ENCODE measurements around the gene IFNAR2. TPM values are rescaled to one million over a fixed set of nuclear protein-coding genes. Genes with fewer than 3 reads are reported as not detected.
"Not testable (repeated sequence)": the region's sequence is repeated elsewhere in the genome, so short reads cannot be mapped to it uniquely, and the experiment has no call there.

The IFNAR2 gene
- total and polyA plus RNA-seq, 8 donors, result 7.5 to 22.5 (median 9.2) TPM; not detected in 1

DNA sequence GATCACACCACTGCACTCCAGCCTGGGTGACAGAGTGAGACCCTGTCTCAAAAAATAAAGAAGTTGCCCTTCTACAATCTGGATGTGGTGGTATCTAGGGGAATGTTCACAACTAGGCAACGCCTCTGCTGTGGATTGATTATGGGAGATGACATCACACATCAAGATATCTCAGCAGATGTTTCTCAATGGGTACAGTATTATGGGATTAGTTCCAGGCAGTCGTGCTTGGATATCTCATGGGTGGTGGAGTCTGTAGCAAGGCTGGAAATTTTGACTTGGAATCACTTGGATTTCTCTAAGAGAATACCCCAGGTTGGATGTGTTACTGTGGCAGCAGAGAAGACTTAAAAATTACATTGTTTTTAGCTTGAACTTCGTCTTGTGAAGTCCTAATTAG lies 7.7 kb downstream of the IFNAR2 start:
- no peak overlapping the region for H3K4me3 ChIP-seq
- H3K9me3 ChIP-seq, result no peaks in the 10 kb centered on the region
- no peaks in the 10 kb centered on the region for H3K27me3 ChIP-seq
- intact Hi-C loops (cut with DNase I; ENCODE audit: low total_unique reads), result no loop called here
- peak overlapping the region in 2 of 5 donors; percentile 2 to 43 for H3K27ac ChIP-seq
- no peak for DNase-seq
- no peaks in the 10 kb centered on the region for H3K36me3 ChIP-seq
- 82 to 89% (median 86%) methylated on average over 3 of the region's 3 CpGs for whole genome bisulfite sequencing, 5 donors
- H3K4me1 ChIP-seq, result peaks cover 0 to 55% (median 12%) of the 10 kb centered on the region in 4 donors
- TF ChIP-seq POLR2A (IDR thresholded peaks at IDR 0.05), result no peak
- TF ChIP-seq EP300 (IDR thresholded peaks at IDR 0.05), result no peak
- no peak for TF ChIP-seq POLR2AphosphoS5 (IDR thresholded peaks at IDR 0.05)
- TF ChIP-seq CTCF (IDR thresholded peaks at IDR 0.05), result no peak

GRCh38 chr21:33238146-33238545 lies 8.4 kb downstream of the IFNAR2 start:
- H3K27ac ChIP-seq, result peak overlapping the region in 3 of 5 donors; percentile 2 to 43 (median 30)
- no peaks in the 10 kb centered on the region for H3K27me3 ChIP-seq
- 85 to 92% (median 89%) methylated on average over 4 of the region's 4 CpGs for WGBS, 5 donors
- no peaks in the 10 kb centered on the region for H3K9me3 ChIP-seq
- H3K4me3 ChIP-seq, result no peak overlapping the region
- intact Hi-C loops (cut with DNase I; ENCODE audit: low total_unique reads), result no loop called here
- TF ChIP-seq POLR2AphosphoS5 (IDR thresholded peaks at IDR 0.05) (no peak), CTCF (IDR thresholded peaks at IDR 0.05) (no peak), EP300 (IDR thresholded peaks at IDR 0.05) (no peak), POLR2A (IDR thresholded peaks at IDR 0.05) (no peak)
- no peak for DNase-seq
- peaks cover 0 to 49% (median 10%) of the 10 kb centered on the region in 4 donors for H3K4me1 ChIP-seq
- peaks cover 0 to 4% (median 3%) of the 10 kb centered on the region in 4 donors for H3K36me3 ChIP-seq

DNA sequence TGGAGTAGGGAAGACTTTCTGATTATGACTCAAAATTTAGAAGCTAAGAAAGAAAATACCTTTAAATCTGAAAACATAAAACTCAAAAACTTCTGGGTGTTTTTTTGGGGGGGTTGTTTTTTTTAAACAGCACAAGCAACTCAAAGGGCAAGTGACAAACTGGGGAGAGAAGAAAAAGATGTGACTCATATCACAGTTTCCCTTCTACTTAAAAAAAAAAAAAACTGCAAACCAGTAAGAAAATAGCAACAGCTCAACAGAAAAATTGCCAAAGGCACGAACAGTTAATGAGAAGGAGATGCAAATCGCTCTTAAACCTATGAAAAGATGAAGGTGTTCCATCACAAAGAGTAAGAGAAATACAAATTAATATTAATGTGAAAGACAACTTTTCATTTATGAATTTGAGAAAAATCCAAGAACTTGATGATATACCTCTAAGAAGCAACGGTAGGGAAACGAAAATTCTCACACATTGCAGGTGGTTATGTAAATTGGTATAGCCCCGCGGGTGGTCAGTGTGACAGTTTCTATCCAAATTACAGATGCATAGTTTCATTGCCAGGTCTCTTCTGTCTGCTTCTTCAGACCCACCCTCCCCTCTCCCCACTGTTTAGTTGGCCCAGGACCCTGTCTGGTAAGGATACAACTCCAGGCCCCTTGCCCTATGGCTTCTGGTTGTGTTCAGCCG lies 9.0 kb downstream of the IFNAR2 start:
- H3K27ac ChIP-seq, result peak overlapping the region in 2 of 5 donors; percentile 30 to 43
- WGBS, 5 donors, result 73 to 84% (median 81%) methylated on average over 7 of the region's 7 CpGs
- no peak for TF ChIP-seq POLR2A (IDR thresholded peaks at IDR 0.05)
- no peak for TF ChIP-seq EP300 (IDR thresholded peaks at IDR 0.05)
- no peak for TF ChIP-seq CTCF (IDR thresholded peaks at IDR 0.05)
- TF ChIP-seq POLR2AphosphoS5 (IDR thresholded peaks at IDR 0.05), result no peak

DNA sequence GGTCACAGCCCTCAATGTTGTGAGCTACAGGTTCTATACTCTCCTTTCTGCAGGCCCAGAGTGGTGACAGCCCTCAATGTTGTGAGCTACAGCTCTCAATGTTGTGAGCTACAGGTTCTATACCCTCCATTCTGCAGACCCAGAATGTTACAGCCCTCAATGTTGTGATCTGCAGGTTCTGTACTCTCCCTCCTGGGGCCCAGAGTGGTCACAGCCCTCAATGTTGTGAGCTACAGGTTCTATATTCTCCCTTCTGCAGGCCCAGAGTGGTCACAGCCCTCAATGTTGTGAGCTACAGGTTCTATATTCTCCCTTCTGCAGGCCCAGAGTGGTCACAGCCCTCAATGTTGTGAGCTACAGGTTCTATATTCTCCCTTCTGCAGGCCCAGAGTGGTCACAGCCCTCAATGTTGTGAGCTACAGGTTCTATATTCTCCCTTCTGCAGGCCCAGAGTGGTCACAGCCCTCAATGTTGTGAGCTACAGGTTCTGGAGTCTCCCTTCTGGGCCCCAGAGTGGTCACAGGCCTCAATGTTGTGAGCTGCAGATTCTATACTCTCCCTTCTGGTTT lies 9.9 kb downstream of the IFNAR2 start:
- peaks cover 0 to 43% (median 8%) of the 10 kb centered on the region in 4 donors for H3K4me1 ChIP-seq
- H3K4me3 ChIP-seq; H3K9me3 ChIP-seq; DNase-seq; H3K27me3 ChIP-seq; intact Hi-C loops (cut with DNase I; ENCODE audit: low total_unique reads): not testable (repeated sequence)
- peak overlapping the region in 1 of 5 donors; percentile 43 for H3K27ac ChIP-seq
- H3K36me3 ChIP-seq, result peaks cover 0 to 14% (median 10%) of the 10 kb centered on the region in 4 donors

More for the DNA sequence above, 9.0 kb downstream of the IFNAR2 start:
- Histone ChIP-seq H3K4me3 (no peak overlapping the region), H3K36me3 (peaks cover 0 to 8% (median 6%) of the 10 kb centered on the region in 4 donors), H3K4me1 (peaks cover 0 to 43% (median 8%) of the 10 kb centered on the region in 4 donors), H3K27me3 (no peaks in the 10 kb centered on the region), H3K9me3 (no peaks in the 10 kb centered on the region)
- DNase-seq, result no peak
- intact Hi-C loops (cut with DNase I; ENCODE audit: low total_unique reads), result no loop called here

- Histone ChIP-seq H3K9me3 (no peaks in the 10 kb centered on the region), H3K27me3 (no peaks in the 10 kb centered on the region), H3K36me3 (peaks cover 0 to 22% (median 18%) of the 10 kb centered on the region in 4 donors), H3K27ac (no peak overlapping the region), H3K4me1 (peaks cover 0 to 40% (median 8%) of the 10 kb centered on the region in 4 donors), H3K4me3 (no peak overlapping the region)
- no peak for TF ChIP-seq CTCF (IDR thresholded peaks at IDR 0.05)
- no peak for TF ChIP-seq POLR2A (IDR thresholded peaks at IDR 0.05)
- intact Hi-C loops (cut with DNase I; ENCODE audit: low total_unique reads), result no loop called here
- 85 to 97% (median 94%) methylated on average over 2 of the region's 2 CpGs for WGBS, 5 donors
- no peak for DNase-seq
Observed at GRCh38 chr21:33240404-33240803, 10.7 kb downstream of the IFNAR2 start.
